GM12878 (cell line): Measurements from ENCODE around the gene SKIC8. TPM values are rescaled to one million over a fixed set of nuclear protein-coding genes. Genes with fewer than 3 reads are reported as not detected.
A peak's percentile ranks its signal among the peaks of the same experiment; 100 is the strongest.

Experiments
- CBX5 ChIP-seq: sonication (generic); IDR thresholded peaks from 2 replicates; pipeline ENCODE4 v1.6.1; 2016; ENCODE audit warnings: low read depth, moderate library complexity, mild to moderate bottlenecking, inconsistent platforms
- CHD1 ChIP-seq: IDR thresholded peaks from 2 replicates; pipeline ENCODE4 v1.6.1; 2012; ENCODE audit warnings: low read depth, low read length, improper control_type of control experiment
- CUX1 ChIP-seq: IDR thresholded peaks from 2 replicates; pipeline ENCODE4 v1.6.1; 2012; ENCODE audit warnings: improper control_type of control experiment, low read depth, low read length; ENCODE audit not compliant: insufficient replicate concordance
- GABPA ChIP-seq: IDR thresholded peaks from 2 replicates; pipeline ENCODE4 v1.6.1; 2014; ENCODE audit warnings: antibody characterized with exemption, low read depth, mild to moderate bottlenecking, inconsistent platforms
- HDAC6 ChIP-seq: fragments of 200-600 bp; sonication (generic); IDR thresholded peaks from one replicate; pipeline ENCODE4 v1.8.0; 2017; ENCODE audit warnings: antibody characterized with exemption; ENCODE audit not compliant: unreplicated experiment
- IRF4 ChIP-seq: IDR thresholded peaks from 2 replicates; pipeline ENCODE4 v1.6.1; 2011; ENCODE audit warnings: low read depth, low read length
- IRF5 ChIP-seq: fragments of 450-650 bp; IDR thresholded peaks from 2 replicates; pipeline ENCODE4 v1.6.1; 2017; ENCODE audit warnings: borderline replicate concordance
- NR2C2 ChIP-seq: IDR thresholded peaks from 2 replicates; pipeline ENCODE4 v1.6.1; 2011; ENCODE audit warnings: borderline replicate concordance, low read depth; ENCODE audit not compliant: control insufficient read depth, insufficient read length
- PAX8 ChIP-seq: fragments of 450-650 bp; IDR thresholded peaks from 2 replicates; pipeline ENCODE4 v1.6.1; 2017; ENCODE audit warnings: mild to moderate bottlenecking, moderate library complexity
- PRDM15 ChIP-seq: fragments of 450-650 bp; formaldehyde crosslinking; IDR thresholded peaks from 2 replicates; pipeline ENCODE4 v1.4.0; 2020; ENCODE audit warnings: mild to moderate bottlenecking, moderate library complexity
- RELB ChIP-seq: fragments of 450-650 bp; IDR thresholded peaks from 2 replicates; pipeline ENCODE4 v1.6.1; 2017; ENCODE audit warnings: low read depth, mild to moderate bottlenecking, moderate library complexity
- RUNX3 ChIP-seq: IDR thresholded peaks from 2 replicates; pipeline ENCODE4 v1.6.1; 2012; ENCODE audit warnings: low read length, inconsistent platforms
- SREBF1 ChIP-seq: IDR thresholded peaks from 2 replicates; pipeline ENCODE4 v1.6.1; 2012; ENCODE audit warnings: mild to moderate bottlenecking, low read length
- TBL1XR1 ChIP-seq: IDR thresholded peaks from 2 replicates; pipeline ENCODE4 v1.6.1; 2012; ENCODE audit warnings: low read depth, low read length, improper control_type of control experiment
- TCF7 ChIP-seq: IDR thresholded peaks from 2 replicates; pipeline ENCODE4 v1.6.1; 2014; ENCODE audit warnings: antibody characterized with exemption, borderline replicate concordance
- ZBED1 ChIP-seq: IDR thresholded peaks from 2 replicates; pipeline ENCODE4 v1.6.1; 2016; ENCODE audit warnings: borderline replicate concordance
- ZNF384 ChIP-seq: IDR thresholded peaks from 2 replicates; pipeline ENCODE4 v1.6.1; 2012; ENCODE audit warnings: low read depth, mild to moderate bottlenecking, low read length, improper control_type of control experiment, borderline replicate concordance
- polyA plus RNA-seq, 11 experiments: library from polyadenylated mRNA; depleted of rRNA in 4 of 11; unstranded in 6 of 11; stranded (reverse) in 5 of 11; fragments of >200 nt; fragmentation: Nextera tagmentation in 4 of 11; fragmentation: Illumina TruSeq in 1 of 11; extraction: Ambion mirVana in 4 of 11; extraction: Trizol in 1 of 11; gene quantifications; 1 replicate in 1 of 11; 2 replicates in 10 of 11; pipeline versions ENCODE4 v1.2.1 to v1.2.3, GENCODE V29; 2011 to 2016; ENCODE audit warnings: inconsistent platforms in 2 of 11, missing spikeins in 2 of 11, low read depth in 1 of 11
- total RNA-seq, 4 experiments: library from RNA; depleted of rRNA in 3 of 4; stranded (reverse); fragments of >200 nt in 3 of 4; fragmentation: Illumina TruSeq in 1 of 4; extraction: Trizol in 1 of 4; gene quantifications; 2 replicates each; pipeline versions ENCODE4 v1.2.1 to v1.2.3, GENCODE V29; 2013 to 2021

The SKIC8 gene
- total and polyA plus RNA-seq, 10 of the 15 experiments (the other 5 are each of a cell fraction or from before 2014, with no cell fraction given) = 57.0 to 288 (median 128) TPM

- no peak for TF ChIP-seq CUX1
- no peak for TF ChIP-seq NR2C2
- no peak for TF ChIP-seq CHD1
- TF ChIP-seq TCF7 = no peak
- no peak for TF ChIP-seq PRDM15 (CRISPR knock-in tag)
- no peak for TF ChIP-seq TBL1XR1
- TF ChIP-seq IRF5 = no peak
- peak; percentile 81; the same call in 1 of the 2 replicates for TF ChIP-seq IRF4
- TF ChIP-seq GABPA = no peak
- no peak for TF ChIP-seq SREBF1
- peak; percentile 16; the same call in 1 of the 2 replicates for TF ChIP-seq RELB
- no peak for TF ChIP-seq ZBED1
- TF ChIP-seq ZNF384 = no peak
- TF ChIP-seq CBX5 = no peak
- TF ChIP-seq HDAC6 = no peak
- TF ChIP-seq RUNX3 = peak; percentile 94
- TF ChIP-seq PAX8 = no peak
Observed at GRCh38 chr15:78302579-78303312, 3.3 kb upstream of the SKIC8 start (continued).
